Spleen (tissue), 7 donors: Measurements from ENCODE around the gene ALG1.
"Not testable (repeated sequence)": the region's sequence is repeated elsewhere in the genome, so short reads cannot be mapped to it uniquely, and the experiment has no call there.

Experiments
- CTCF ChIP-seq, 11 experiments: fragments of 200-600 bp in 7 of 11; fragments of 450-650 bp in 4 of 11; sonication (generic) in 4 of 11; IDR thresholded peaks in 8 of 11; conservative IDR thresholded peaks in 3 of 11; 1 replicate in 7 of 11; 2 replicates in 4 of 11; pipeline versions ENCODE4 v1.4.0 to v1.8.0; 2016 to 2021; ENCODE audit warnings: antibody characterized with exemption in 11 of 11, inconsistent platforms in 4 of 11, mild to moderate bottlenecking in 1 of 11
- POLR2A ChIP-seq, 3 donors: fragments of 450-650 bp; IDR thresholded peaks; one replicate each; pipeline ENCODE4 v1.5.1; 2017; ENCODE audit warnings: antibody characterized with exemption in 3 of 3, mild to moderate bottlenecking in 1 of 3
- POLR2AphosphoS5 ChIP-seq, 3 donors: sonication (generic); formaldehyde crosslinking; IDR thresholded peaks; one replicate each; pipeline ENCODE4 v1.5.1; 2017; ENCODE audit warnings: antibody characterized with exemption in 3 of 3
- donor health status: DM: no; HTN: no; CAD: no; lungs with moderate emphysema.
- donor health status: DM: no; HTN: no; CAD: no.
- donor health status: DM: no; HTN: no; CAD: no.

GRCh38 chr16:5096437-5097060 lies 24.9 kb downstream of the ALG1 start:
- not testable (repeated sequence) for TF ChIP-seq CTCF (IDR thresholded peaks at IDR 0.05 in 8 of 11, conservative IDR thresholded peaks at IDR 0.05 in 3 of 11); POLR2A (IDR thresholded peaks at IDR 0.05); POLR2AphosphoS5 (IDR thresholded peaks at IDR 0.05)
